Central memory CD4-positive, alpha-beta T cell (primary cell): ENCODE data around the gene EDEM2.
"Not testable (repeated sequence)": the region's sequence is repeated elsewhere in the genome, so short reads cannot be mapped to it uniquely, and the experiment has no call there.

Experiments used
- DNase-seq: peaks from one replicate; pipeline ENCODE4 v3.0.0; 2022

The EDEM2 gene

DNA sequence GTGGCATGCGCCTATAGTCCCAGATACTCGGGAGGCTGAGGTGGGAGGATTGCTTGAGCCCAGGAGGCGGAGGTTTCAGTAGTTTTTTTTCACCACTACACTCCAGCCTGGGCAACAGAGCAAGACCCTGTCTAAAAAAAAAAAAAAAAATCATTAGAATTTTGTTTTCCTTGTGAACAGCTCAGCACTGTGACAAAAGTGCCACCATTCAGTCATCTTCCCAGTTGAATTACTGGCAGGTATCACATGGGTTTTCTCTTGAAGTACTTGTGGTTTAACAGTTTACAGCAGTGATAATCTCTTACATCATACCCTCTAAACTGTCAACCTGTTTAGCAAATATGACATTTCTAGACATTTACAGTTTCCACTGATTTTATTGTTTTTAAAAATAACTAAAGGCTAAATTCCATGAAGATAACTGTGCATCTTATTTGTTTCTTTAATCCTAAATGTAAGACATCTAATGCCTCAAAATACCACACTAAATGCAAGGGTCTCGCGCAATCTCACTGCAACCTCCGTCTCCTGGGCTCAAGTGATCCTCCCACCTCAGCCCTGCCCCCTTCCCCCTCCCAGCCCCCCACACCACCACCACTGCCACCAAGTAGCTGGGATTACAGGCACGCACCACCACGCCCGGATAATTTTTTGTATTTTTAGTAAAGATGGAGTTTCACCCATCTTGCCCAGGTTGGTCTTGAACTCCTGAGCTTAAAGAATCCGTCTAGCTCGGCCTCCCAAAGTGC lies 61.5 kb downstream of the EDEM2 start:
- DNase-seq = no peak

DNA sequence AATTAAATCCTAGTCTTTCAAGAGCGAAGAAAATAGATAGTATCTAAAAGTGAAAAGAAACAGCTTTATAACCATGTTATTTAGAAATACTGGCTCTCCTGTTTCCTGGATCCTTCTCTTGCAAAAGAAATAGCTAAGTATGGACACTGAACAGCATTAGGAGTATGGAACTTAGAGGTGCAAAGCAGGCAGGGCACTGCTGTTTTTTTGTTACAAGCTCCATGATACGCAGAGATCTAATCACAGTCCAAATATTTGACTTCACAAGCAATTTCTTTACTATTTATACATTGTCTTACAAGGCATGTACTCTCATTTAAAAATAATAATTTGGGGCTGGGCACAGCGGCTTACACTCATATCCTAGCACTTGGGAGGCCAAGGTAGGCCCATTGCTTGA lies 62.1 kb downstream of the EDEM2 start:
- DNase-seq = no peak

DNA sequence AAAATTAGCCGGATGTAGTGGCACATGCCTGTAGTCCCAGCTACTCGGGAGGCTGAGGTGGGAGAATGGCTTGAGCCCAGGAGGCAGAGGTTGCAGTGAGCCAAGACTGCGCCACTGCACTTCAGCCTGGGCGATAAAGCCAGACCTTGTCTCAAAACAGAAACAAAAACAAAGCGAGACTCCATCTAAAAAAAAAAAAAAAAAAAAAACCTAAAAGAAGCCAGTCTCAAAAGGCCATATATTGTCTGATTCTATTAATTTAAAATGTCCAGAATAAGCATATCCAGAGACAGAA lies 66.8 kb downstream of the EDEM2 start:
- not testable (repeated sequence) for DNase-seq

DNA sequence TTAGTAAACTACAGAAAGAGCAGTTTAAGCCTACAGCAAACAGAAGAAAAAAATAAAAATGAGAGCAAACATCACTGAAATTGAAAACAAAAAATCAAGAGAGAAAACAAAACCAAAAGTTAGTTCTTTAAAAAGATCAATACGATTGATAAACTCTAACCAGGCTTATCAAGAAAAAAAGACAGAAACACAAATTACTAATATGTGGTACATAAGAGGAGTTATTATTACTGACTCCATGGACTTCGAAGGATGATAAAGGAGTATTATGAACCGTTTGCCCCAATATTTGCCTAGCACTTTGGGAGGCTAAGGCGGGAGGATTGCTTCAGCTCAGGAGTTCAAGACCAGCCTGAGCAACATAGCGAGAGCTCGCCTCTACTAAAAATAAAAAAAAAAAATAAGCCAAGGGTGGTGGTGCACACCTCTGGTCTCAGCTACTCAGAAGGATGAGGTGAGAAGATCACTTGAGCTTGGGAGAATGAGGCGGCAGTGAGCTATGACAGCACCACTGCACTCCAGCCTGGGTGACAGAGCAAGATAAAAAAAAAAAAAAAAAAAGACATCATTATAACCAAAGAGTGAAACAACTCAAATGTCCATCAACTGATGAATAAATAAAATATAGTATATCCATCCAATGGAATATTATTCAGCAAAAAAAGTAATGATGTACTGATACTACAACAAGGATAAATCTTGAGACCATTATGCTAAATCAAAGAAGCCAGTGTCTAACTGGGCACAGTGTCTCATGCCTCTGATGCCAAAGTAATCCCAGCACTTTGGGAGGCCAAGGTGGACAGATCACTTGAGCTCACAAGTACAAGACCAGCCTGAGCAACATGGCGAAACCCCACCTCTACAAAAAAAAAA lies 67.4 kb downstream of the EDEM2 start:
- no peak for DNase-seq

DNA sequence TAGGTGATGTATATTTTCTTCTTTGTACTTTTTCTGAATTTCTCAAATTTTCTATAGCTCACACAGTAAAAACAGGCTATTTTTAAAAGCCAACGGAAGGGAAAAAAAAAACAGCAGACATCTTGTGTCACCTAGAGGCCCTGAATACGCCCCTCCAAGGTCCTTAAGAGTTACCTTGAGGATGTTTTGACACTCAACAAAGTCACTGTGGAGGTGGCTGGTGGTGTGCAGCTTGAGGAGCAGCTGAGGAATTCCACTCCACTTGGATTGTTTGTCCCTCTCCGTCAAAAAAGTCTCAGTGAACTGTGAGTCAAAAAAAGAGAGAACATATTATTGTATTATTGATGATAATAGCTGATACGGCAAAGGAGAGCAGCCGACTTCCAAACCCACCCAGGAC lies 69.3 kb downstream of the EDEM2 start:
- DNase-seq = no peak

DNA sequence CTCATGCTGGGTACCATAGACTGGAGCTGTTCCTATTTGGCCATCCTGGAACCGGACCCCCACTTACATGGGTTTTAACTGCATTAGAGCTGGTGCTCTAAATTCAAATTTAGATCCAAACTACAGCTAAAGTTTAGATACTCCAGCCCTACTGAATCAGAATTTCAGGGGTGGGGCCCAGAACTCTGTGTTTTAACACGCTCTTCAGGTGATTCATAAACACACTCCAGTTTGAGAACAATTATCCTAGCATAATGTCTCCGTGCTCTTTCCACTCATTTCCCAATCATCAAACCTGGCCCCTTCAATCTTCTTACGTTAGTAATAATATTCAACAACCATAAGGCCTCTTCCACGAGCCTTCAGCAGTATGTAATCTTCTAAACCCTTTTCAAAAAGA lies 69.8 kb downstream of the EDEM2 start:
- no peak for DNase-seq

DNA sequence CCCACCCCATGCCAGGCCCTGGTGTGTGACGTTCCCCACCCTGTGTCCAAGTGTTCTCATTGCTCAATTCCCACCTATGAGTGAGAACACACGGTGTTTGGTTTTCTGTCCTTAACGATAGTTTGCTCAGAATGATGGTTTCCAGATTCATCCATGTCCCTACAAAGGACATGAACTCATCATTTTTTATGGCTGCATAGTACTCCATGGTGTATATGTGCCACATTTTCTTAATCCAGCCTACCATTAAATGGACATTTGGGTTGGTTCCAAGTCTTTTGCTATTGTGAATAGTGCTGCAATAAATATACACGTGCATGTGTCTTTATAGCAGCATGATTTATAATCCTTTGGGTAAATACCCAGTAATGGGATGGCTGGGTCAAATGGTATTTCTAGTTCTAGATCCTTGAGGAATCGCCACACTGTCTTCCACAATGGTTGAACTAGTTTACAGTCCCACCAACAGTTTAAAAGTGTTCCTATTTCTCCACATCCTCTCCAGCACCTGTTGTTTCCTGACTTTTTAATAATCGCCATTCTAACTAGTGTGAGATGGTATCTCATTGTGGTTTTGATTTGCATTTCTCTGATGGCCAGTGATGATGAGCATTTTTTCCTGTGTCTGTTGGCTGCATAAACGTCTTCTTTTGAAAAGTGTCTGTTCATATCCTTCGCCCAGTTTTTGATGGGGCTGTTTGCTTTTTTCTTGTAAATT lies 75.5 kb downstream of the EDEM2 start:
- not testable (repeated sequence) for DNase-seq

DNA sequence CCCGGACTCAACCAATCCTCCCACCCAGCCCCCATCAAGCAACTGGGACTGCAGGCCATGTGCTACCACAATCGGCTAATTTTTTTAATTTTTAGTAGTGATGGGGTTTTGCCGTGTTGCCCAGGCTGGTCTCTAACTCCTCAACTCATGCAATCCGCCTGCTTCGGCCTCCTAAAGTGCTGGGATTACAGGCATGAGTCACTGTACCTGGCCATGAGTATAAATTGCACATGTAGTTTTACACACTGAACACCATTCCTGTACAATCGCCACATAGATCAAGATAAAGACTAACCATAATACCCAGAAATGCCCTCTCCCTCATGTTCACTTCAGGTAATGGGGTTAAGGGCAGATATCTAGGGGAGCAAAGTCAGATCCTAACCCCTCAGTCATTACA lies 80.9 kb downstream of the EDEM2 start:
- no peak for DNase-seq
